Fibroblast of lung (primary cell): ENCODE measurements around the gene CCDC30. TPM values are rescaled to one million over a fixed set of nuclear protein-coding genes. Genes with fewer than 3 reads are reported as not detected.
A peak's percentile ranks its signal among the peaks of the same experiment; 100 is the strongest.

Experiments
- DNase-seq, 2 donors: peaks; one replicate each; pipeline versions ENCODE4 v3.0.0 to v3.0.0-alpha.2; 2010; ENCODE audit warnings: low read depth in 2 of 2
- H2AFZ ChIP-seq: 2 replicates; pipeline ENCODE4 v1.5.1; 2012; ENCODE audit warnings: low read length, control low read depth, inconsistent platforms
- H3K27ac ChIP-seq: 2 replicates; pipeline ENCODE4 v1.5.1; 2011; ENCODE audit warnings: low read length, control low read depth; ENCODE audit not compliant: insufficient read depth
- H3K27me3 ChIP-seq: 2 replicates; pipeline ENCODE4 v1.5.1; 2011; ENCODE audit warnings: mild to moderate bottlenecking, low read length; ENCODE audit not compliant: control insufficient read depth, insufficient read depth
- H3K36me3 ChIP-seq: 2 replicates; pipeline ENCODE4 v1.5.1; 2011; ENCODE audit warnings: low read length; ENCODE audit not compliant: control insufficient read depth, insufficient read depth
- H3K4me1 ChIP-seq: 2 replicates; pipeline ENCODE4 v1.5.1; 2011; ENCODE audit warnings: low read length; ENCODE audit not compliant: control insufficient read depth, insufficient read depth; ENCODE audit errors: extremely low read depth
- H3K4me2 ChIP-seq: 2 replicates; pipeline ENCODE4 v1.5.1; 2011; ENCODE audit warnings: low read length, control low read depth; ENCODE audit not compliant: insufficient read depth; ENCODE audit errors: extremely low read depth
- H3K4me3 ChIP-seq, 4 experiments: fragments of 200-600 bp in 1 of 4; sonication (generic) in 1 of 4; replicated peaks in 1 of 4; 2 replicates each; pipeline ENCODE4 v1.5.1; 2011 to 2016; ENCODE audit warnings: low read length in 4 of 4, low read depth in 3 of 4, mild to moderate bottlenecking in 3 of 4, control low read depth in 2 of 4, inconsistent platforms in 1 of 4, mixed read lengths in 1 of 4; ENCODE audit not compliant: insufficient read depth in 1 of 4; ENCODE audit errors: control extremely low read depth in 1 of 4
- H3K79me2 ChIP-seq: 2 replicates; pipeline ENCODE4 v1.5.1; 2012; ENCODE audit warnings: mild to moderate bottlenecking, low read length, inconsistent platforms; ENCODE audit not compliant: control insufficient read depth, insufficient read depth
- H3K9ac ChIP-seq: 2 replicates; pipeline ENCODE4 v1.5.1; 2011; ENCODE audit warnings: mild to moderate bottlenecking, low read length, control low read depth; ENCODE audit not compliant: insufficient read depth
- H3K9me3 ChIP-seq: 2 replicates; pipeline ENCODE4 v1.5.1; 2012; ENCODE audit warnings: low read depth, low read length; ENCODE audit not compliant: control insufficient read depth, insufficient read depth
- H4K20me1 ChIP-seq: 2 replicates; pipeline ENCODE4 v1.5.1; 2011; ENCODE audit warnings: low read length; ENCODE audit not compliant: control insufficient read depth, insufficient read depth; ENCODE audit errors: extremely low read depth
- EZH2 ChIP-seq: IDR thresholded peaks from 2 replicates; pipeline ENCODE4 v1.5.1; 2012; ENCODE audit warnings: low read length, control low read depth, mild to moderate bottlenecking; ENCODE audit errors: missing control alignments
- polyA plus RNA-seq, 2 donors: library from polyadenylated mRNA; depleted of rRNA in 1 of 2; stranded (reverse) in 1 of 2; unstranded in 1 of 2; fragments of >200 nt; gene quantifications; 2 replicates each; pipeline ENCODE4 v1.2.1, GENCODE V29; 2011 to 2012; ENCODE audit warnings: missing spikeins in 1 of 2
- total RNA-seq: library from RNA; depleted of rRNA; stranded (reverse); fragments of >200 nt; gene quantifications from 2 replicates; pipeline ENCODE4 v1.2.1, GENCODE V29; 2014
- TF ChIP-seq, protein P1 (sequence below), 2 donors: IDR thresholded peaks in 1 of 2; conservative IDR thresholded peaks in 1 of 2; 1 replicate in 1 of 2; 2 replicates in 1 of 2; pipeline ENCODE4 v1.5.1; 2011 to 2012; ENCODE audit warnings: low read length in 2 of 2, control low read depth in 1 of 2, inconsistent platforms in 1 of 2, low read depth in 1 of 2, mild to moderate bottlenecking in 1 of 2

The CCDC30 gene
- total and polyA plus RNA-seq, 2 donors (not counting 1 experiment from before 2014, with no cell fraction given): 0.56 to 1.3 TPM

GRCh38 chr1:42477775-42478174, 14.7 kb downstream of the CCDC30 start:
- no peaks in the 10 kb centered on the region for H3K9me3 ChIP-seq
- no peak overlapping the region for H3K27ac ChIP-seq
- TF ChIP-seq EZH2: no peak
- TF ChIP-seq, protein P1, sequence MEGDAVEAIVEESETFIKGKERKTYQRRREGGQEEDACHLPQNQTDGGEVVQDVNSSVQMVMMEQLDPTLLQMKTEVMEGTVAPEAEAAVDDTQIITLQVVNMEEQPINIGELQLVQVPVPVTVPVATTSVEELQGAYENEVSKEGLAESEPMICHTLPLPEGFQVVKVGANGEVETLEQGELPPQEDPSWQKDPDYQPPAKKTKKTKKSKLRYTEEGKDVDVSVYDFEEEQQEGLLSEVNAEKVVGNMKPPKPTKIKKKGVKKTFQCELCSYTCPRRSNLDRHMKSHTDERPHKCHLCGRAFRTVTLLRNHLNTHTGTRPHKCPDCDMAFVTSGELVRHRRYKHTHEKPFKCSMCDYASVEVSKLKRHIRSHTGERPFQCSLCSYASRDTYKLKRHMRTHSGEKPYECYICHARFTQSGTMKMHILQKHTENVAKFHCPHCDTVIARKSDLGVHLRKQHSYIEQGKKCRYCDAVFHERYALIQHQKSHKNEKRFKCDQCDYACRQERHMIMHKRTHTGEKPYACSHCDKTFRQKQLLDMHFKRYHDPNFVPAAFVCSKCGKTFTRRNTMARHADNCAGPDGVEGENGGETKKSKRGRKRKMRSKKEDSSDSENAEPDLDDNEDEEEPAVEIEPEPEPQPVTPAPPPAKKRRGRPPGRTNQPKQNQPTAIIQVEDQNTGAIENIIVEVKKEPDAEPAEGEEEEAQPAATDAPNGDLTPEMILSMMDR (conservative IDR thresholded peaks at IDR 0.05 in 1 of 2, IDR thresholded peaks at IDR 0.05 in 1 of 2; ENCODE audit: low read depth in 1 of 2, low read length in 2 of 2): no peak
- H3K9ac ChIP-seq: no peak overlapping the region
- H3K4me2 ChIP-seq: no peak overlapping the region
- H3K27me3 ChIP-seq: no peaks in the 10 kb centered on the region
- H3K4me1 ChIP-seq: no peaks in the 10 kb centered on the region
- no peaks in the 10 kb centered on the region for H3K36me3 ChIP-seq
- DNase-seq: no peak
- H2AFZ ChIP-seq: no peak overlapping the region
- H3K4me3 ChIP-seq: no peak overlapping the region
- H4K20me1 ChIP-seq: no peaks in the 10 kb centered on the region
- H3K79me2 ChIP-seq: no peaks in the 10 kb centered on the region

DNA sequence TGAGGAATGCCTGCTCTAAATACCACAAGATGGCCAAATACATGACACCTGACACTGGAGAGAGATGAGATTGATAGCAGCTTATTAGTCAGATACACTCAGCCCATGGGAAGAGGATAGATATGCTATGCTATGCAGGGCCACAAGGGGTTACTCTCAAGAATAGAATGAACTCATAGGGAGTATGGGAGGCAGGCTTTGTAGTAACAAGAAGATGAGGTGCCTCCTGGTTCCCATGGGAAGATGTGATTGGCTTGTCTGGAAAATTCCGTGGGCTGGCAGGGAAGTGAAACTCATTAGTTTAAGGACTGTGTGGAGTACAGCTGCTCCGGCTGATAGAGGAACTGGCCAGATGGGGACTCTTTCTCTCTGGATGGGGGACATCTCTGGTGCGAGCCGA, 16.5 kb downstream of the CCDC30 start:
- H3K4me3 ChIP-seq: no peak overlapping the region
- no peaks in the 10 kb centered on the region for H3K79me2 ChIP-seq
- H3K4me1 ChIP-seq: peaks cover 3% of the 10 kb centered on the region
- H4K20me1 ChIP-seq: no peaks in the 10 kb centered on the region
- H3K27me3 ChIP-seq: no peaks in the 10 kb centered on the region
- no peak overlapping the region for H3K9ac ChIP-seq
- no peaks in the 10 kb centered on the region for H3K36me3 ChIP-seq
- peak in 1 of 2 donors; percentile 30 for DNase-seq
- H3K9me3 ChIP-seq: no peaks in the 10 kb centered on the region
- no peak overlapping the region for H3K4me2 ChIP-seq
- no peak overlapping the region for H3K27ac ChIP-seq
- TF ChIP-seq EZH2: no peak
- TF ChIP-seq, protein P1 (conservative IDR thresholded peaks at IDR 0.05 in 1 of 2, IDR thresholded peaks at IDR 0.05 in 1 of 2; ENCODE audit: low read depth in 1 of 2, low read length in 2 of 2): no peak
- H2AFZ ChIP-seq: no peak overlapping the region

DNA sequence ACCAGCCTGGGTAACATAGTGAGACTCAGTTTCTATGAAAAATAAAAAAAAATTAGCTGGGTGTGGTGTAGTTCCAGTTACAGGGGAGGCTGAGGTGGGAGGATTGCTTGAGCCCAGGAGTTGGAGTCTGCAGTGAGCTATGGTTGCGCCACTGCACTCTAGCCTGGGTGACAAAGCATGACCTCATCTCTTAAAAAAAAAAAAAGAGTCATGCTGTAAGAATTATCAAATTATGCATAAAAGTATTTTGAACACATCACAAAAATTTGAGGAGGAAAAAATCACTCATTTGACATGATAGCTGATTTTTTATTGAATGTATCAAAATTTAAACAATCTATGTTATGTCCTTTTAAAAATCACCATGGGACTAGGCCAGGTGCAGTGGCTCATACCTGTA, 17.8 kb downstream of the CCDC30 start:
- no peaks in the 10 kb centered on the region for H3K79me2 ChIP-seq
- no peak for DNase-seq
- H3K4me1 ChIP-seq: peaks cover 3% of the 10 kb centered on the region
- no peak overlapping the region for H3K9ac ChIP-seq
- no peak overlapping the region for H3K4me2 ChIP-seq
- H3K9me3 ChIP-seq: no peaks in the 10 kb centered on the region
- H4K20me1 ChIP-seq: no peaks in the 10 kb centered on the region
- H3K27ac ChIP-seq: no peak overlapping the region
- H2AFZ ChIP-seq: no peak overlapping the region
- TF ChIP-seq, protein P1 (conservative IDR thresholded peaks at IDR 0.05 in 1 of 2, IDR thresholded peaks at IDR 0.05 in 1 of 2; ENCODE audit: low read depth in 1 of 2, low read length in 2 of 2): no peak
- no peak for TF ChIP-seq EZH2
- H3K4me3 ChIP-seq: no peak overlapping the region
- no peaks in the 10 kb centered on the region for H3K36me3 ChIP-seq
- H3K27me3 ChIP-seq: no peaks in the 10 kb centered on the region
